Keratinocyte (primary cell): Measurements from ENCODE around the gene PIGM. TPM values are rescaled to one million over a fixed set of nuclear protein-coding genes. Genes with fewer than 3 reads are reported as not detected.
A peak's percentile ranks its signal among the peaks of the same experiment; 100 is the strongest.

Experiments used
- DNase-seq: peaks from one replicate; pipeline ENCODE4 v3.0.0-alpha.2; 2011; ENCODE audit warnings: low read depth, missing footprints, low spot score
- FAIRE-seq: peaks from 2 replicates; lab custom pipeline; 2011; peaks lifted over from hg19 to GRCh38; lab: Jason Lieb, UNC
- H2AFZ ChIP-seq: 2 replicates; pipeline ENCODE4 v1.6.0; 2012; ENCODE audit warnings: low read length, control low read depth, inconsistent platforms; ENCODE audit not compliant: control insufficient read depth
- H3K27ac ChIP-seq: 2 replicates; pipeline ENCODE4 v1.5.1; 2011; ENCODE audit warnings: low read length; ENCODE audit not compliant: control insufficient read depth, insufficient read depth
- H3K27me3 ChIP-seq: 3 replicates; pipeline ENCODE4 v1.6.0; 2011; ENCODE audit warnings: low read length; ENCODE audit not compliant: control insufficient read depth, insufficient read depth; ENCODE audit errors: extremely low read depth
- H3K36me3 ChIP-seq, 2 experiments: 2 replicates in 1 of 2; 3 replicates in 1 of 2; pipeline ENCODE4 v1.5.1; 2011; ENCODE audit warnings: low read length in 2 of 2, mild to moderate bottlenecking in 1 of 2; ENCODE audit not compliant: control insufficient read depth in 2 of 2, insufficient read depth in 2 of 2; ENCODE audit errors: extremely low read depth in 1 of 2
- H3K4me1 ChIP-seq: 3 replicates; pipeline ENCODE4 v1.5.1; 2011; ENCODE audit warnings: low read length; ENCODE audit not compliant: control insufficient read depth, insufficient read depth; ENCODE audit errors: extremely low read depth
- H3K4me2 ChIP-seq: 3 replicates; pipeline ENCODE4 v1.6.0; 2011; ENCODE audit warnings: low read depth, low read length; ENCODE audit not compliant: control insufficient read depth, insufficient read depth; ENCODE audit errors: extremely low read depth
- H3K4me3 ChIP-seq, 3 experiments: fragments of 200-600 bp in 1 of 3; sonication (generic) in 1 of 3; 2 replicates in 2 of 3; 3 replicates in 1 of 3; pipeline ENCODE4 v1.5.1; 2011 to 2016; ENCODE audit warnings: low read length in 3 of 3, mild to moderate bottlenecking in 3 of 3, control low read depth in 2 of 3, inconsistent platforms in 1 of 3, low read depth in 1 of 3, mixed read lengths in 1 of 3, mixed run types in 1 of 3, moderate library complexity in 1 of 3; ENCODE audit not compliant: control insufficient read depth in 2 of 3, insufficient read depth in 2 of 3; ENCODE audit errors: extremely low read depth in 1 of 3
- H3K79me2 ChIP-seq: 2 replicates; pipeline ENCODE4 v1.6.0; 2012; ENCODE audit warnings: low read length; ENCODE audit not compliant: control insufficient read depth, insufficient read depth
- H3K9ac ChIP-seq: 3 replicates; pipeline ENCODE4 v1.6.0; 2011; ENCODE audit warnings: low read length; ENCODE audit not compliant: control insufficient read depth, insufficient read depth; ENCODE audit errors: extremely low read depth
- H3K9me1 ChIP-seq: 3 replicates; pipeline ENCODE4 v1.6.0; 2011; ENCODE audit warnings: low read length; ENCODE audit not compliant: control insufficient read depth, insufficient read depth; ENCODE audit errors: extremely low read depth
- H3K9me3 ChIP-seq: 2 replicates; pipeline ENCODE4 v1.5.1; 2012; ENCODE audit warnings: low read depth, low read length; ENCODE audit not compliant: control insufficient read depth
- H4K20me1 ChIP-seq: 3 replicates; pipeline ENCODE4 v1.6.0; 2011; ENCODE audit warnings: low read length; ENCODE audit not compliant: control insufficient read depth, insufficient read depth; ENCODE audit errors: extremely low read depth
- CTCF ChIP-seq, 3 experiments: IDR thresholded peaks in 1 of 3; conservative IDR thresholded peaks in 1 of 3; optimal IDR thresholded peaks in 1 of 3; 2 replicates in 2 of 3; 3 replicates in 1 of 3; pipeline versions ENCODE3 to v1.5.1; 2011; ENCODE audit warnings: low read length in 3 of 3, mild to moderate bottlenecking in 3 of 3, moderate library complexity in 2 of 3, control low read depth in 1 of 3, inconsistent platforms in 1 of 3; ENCODE audit not compliant: insufficient read depth in 2 of 3; ENCODE audit errors: extremely low read depth in 1 of 3
- EZH2 ChIP-seq: IDR thresholded peaks from one replicate; pipeline ENCODE4 v1.6.1; 2012; ENCODE audit warnings: inconsistent platforms, mild to moderate bottlenecking, low read length, moderate library complexity
- dilution Hi-C: fragments of 300-500 bp; cut with MboI; formaldehyde crosslinking; loops from one replicate; pipeline ENCODE4 v1.7.0; 2020; ENCODE audit warnings: low sequenced_read_pairs; ENCODE audit not compliant: extremely low pct_ligation_motif_present
- polyA plus RNA-seq, 5 experiments: library from polyadenylated mRNA; depleted of rRNA in 3 of 5; stranded (reverse) in 3 of 5; stranded (forward) in 1 of 5; unstranded in 1 of 5; fragments of >200 nt; gene quantifications; 1 replicate in 1 of 5; 2 replicates in 3 of 5; 3 replicates in 1 of 5; pipeline versions ENCODE4 v1.2.1 to v1.2.3, GENCODE V29; 2011 to 2012; ENCODE audit warnings: missing spikeins in 2 of 5, low read depth in 1 of 5, low replicate concordance in 1 of 5

PIGM gene
- polyA plus RNA-seq, 1 donor (not counting 4 experiments of a cell fraction or from before 2014, with no cell fraction given) = 3.1 TPM

DNA sequence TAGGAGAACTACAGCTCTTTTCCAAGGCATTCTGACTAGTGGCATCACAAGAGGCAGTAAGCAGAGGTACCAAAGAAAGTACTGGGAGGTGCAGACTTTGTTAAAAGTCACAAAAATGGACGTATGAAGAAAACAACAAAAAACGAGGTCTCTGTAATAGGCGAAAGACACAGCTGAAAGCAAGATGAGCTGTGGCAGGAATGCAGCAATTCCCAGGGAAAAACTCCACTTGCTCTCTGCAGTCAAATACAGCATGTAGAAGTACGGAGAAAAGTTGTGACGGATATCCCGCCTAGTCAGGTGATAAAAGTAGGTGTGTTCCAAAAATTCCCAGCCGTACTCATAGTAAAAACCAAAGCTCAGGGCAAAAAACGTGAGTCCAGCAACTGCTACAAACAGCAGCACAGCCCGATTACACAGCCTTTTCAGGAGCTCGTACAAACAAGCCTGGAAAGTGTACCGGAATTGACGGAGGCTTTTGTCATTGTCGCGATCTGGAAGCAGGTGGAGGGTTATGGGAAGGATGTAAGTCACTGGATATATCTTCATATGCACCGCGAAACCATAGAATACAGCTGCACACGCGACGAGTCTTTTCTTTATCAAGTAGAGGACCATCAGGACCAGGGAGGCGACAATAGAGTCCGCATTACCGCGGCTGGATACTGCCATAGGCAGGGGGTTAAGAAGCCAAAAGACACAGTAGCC lies 979 bp downstream of the PIGM start:
- TF ChIP-seq CTCF (optimal IDR thresholded peaks at IDR 0.05 in 1 of 3, IDR thresholded peaks at IDR 0.05 in 1 of 3, conservative IDR thresholded peaks at IDR 0.05 in 1 of 3; ENCODE audit: extremely low read depth in 1 of 3, insufficient read depth in 2 of 3, low read length in 3 of 3) (no peak), EZH2 (no peak)
- Histone ChIP-seq H3K27me3 (no peaks in the 10 kb centered on the region), H4K20me1 (no peaks in the 10 kb centered on the region), H3K36me3 (no peaks in the 10 kb centered on the region), H3K79me2 (peaks cover 10% of the 10 kb centered on the region), H2AFZ (peak overlapping the region; percentile 86), H3K4me3 (peak overlapping the region; percentile 54 to 97 (median 83)), H3K4me1 (peaks cover 17% of the 10 kb centered on the region), H3K4me2 (peak overlapping the region; percentile 99), H3K9me1 (no peaks in the 10 kb centered on the region), H3K9ac (peak overlapping the region; percentile 82), H3K9me3 (no peaks in the 10 kb centered on the region), H3K27ac (peak overlapping the region; percentile 55)
- dilution Hi-C loops = loop anchor here (25.0 kb wide), 1 partner anchor 244 kb away; the partner anchor contains the start of gene DUSP23
- DNase-seq = no peak
- FAIRE-seq = peak; percentile 29

GRCh38 chr1:160028426-160028825 lies 3.4 kb downstream of the PIGM start:
- TF ChIP-seq EZH2 = no peak
- TF ChIP-seq CTCF (optimal IDR thresholded peaks at IDR 0.05 in 1 of 3, IDR thresholded peaks at IDR 0.05 in 1 of 3, conservative IDR thresholded peaks at IDR 0.05 in 1 of 3; ENCODE audit: extremely low read depth in 1 of 3, insufficient read depth in 2 of 3, low read length in 3 of 3) = no peak

More at GRCh38 chr1:160028426-160028825, 3.4 kb downstream of the PIGM start:
- Histone ChIP-seq H3K36me3 (no peaks in the 10 kb centered on the region), H3K4me3 (no peak overlapping the region), H3K9ac (no peak overlapping the region), H3K9me1 (no peaks in the 10 kb centered on the region), H3K27ac (no peak overlapping the region), H3K27me3 (no peaks in the 10 kb centered on the region), H3K9me3 (no peaks in the 10 kb centered on the region), H4K20me1 (no peaks in the 10 kb centered on the region), H3K4me1 (peaks cover 17% of the 10 kb centered on the region), H2AFZ (no peak overlapping the region), H3K79me2 (peaks cover 10% of the 10 kb centered on the region), H3K4me2 (no peak overlapping the region)
- dilution Hi-C loops = loop anchor here (25.0 kb wide), 1 partner anchor 241 kb away; the partner anchor contains the start of gene DUSP23
- no peak for FAIRE-seq
- no peak for DNase-seq
